HepG2 (cell line): Measurements from ENCODE around the gene EXPH5. TPM values are rescaled to one million over a fixed set of nuclear protein-coding genes. Genes with fewer than 3 reads are reported as not detected.

ENCODE experiments used
- ARNTL ChIP-seq: sonication (generic); formaldehyde crosslinking; IDR thresholded peaks from 2 replicates; pipeline ENCODE4 v1.4.0; 2020; ENCODE audit warnings: mild to moderate bottlenecking, missing genetic modification reagents
- CCAR2 ChIP-seq: fragments of 200-400 bp; formaldehyde crosslinking; optimal IDR thresholded peaks from 2 replicates; pipeline ENCODE3; 2018; ENCODE audit warnings: low read depth, mild to moderate bottlenecking, low read length, moderate library complexity
- HIVEP1 ChIP-seq: sonication (generic); formaldehyde crosslinking; IDR thresholded peaks from 2 replicates; pipeline ENCODE4 v1.4.0; 2020; ENCODE audit warnings: mild to moderate bottlenecking, missing genetic modification reagents
- KDM4B ChIP-seq: sonication (generic); formaldehyde crosslinking; IDR thresholded peaks from 2 replicates; pipeline ENCODE4 v1.4.0; 2020; ENCODE audit warnings: missing genetic modification reagents
- KMT2B ChIP-seq: IDR thresholded peaks from 2 replicates; pipeline ENCODE4 v1.6.1; 2016; ENCODE audit warnings: missing genetic modification reagents, missing compliant biosample characterization
- MED13 ChIP-seq: sonication (generic); formaldehyde crosslinking; IDR thresholded peaks from 2 replicates; pipeline ENCODE4 v1.5.0; 2020; ENCODE audit warnings: missing genetic modification reagents
- NR3C1 ChIP-seq: sonication (generic); formaldehyde crosslinking; IDR thresholded peaks from 2 replicates; pipeline ENCODE4 v1.4.0; 2020; ENCODE audit warnings: missing genetic modification reagents
- PBX2 ChIP-seq: IDR thresholded peaks from 2 replicates; pipeline ENCODE4 v1.6.1; 2016; ENCODE audit warnings: control low read depth
- SSRP1 ChIP-seq: IDR thresholded peaks from 2 replicates; pipeline ENCODE4 v1.6.1; 2016; ENCODE audit warnings: control low read depth
- TBL1XR1 ChIP-seq: fragments of 150-350 bp; IDR thresholded peaks from 2 replicates; pipeline ENCODE4 v1.6.1; 2014; ENCODE audit warnings: borderline replicate concordance, low read length; ENCODE audit not compliant: partially characterized antibody
- ZFP1 ChIP-seq: IDR thresholded peaks from 2 replicates; pipeline ENCODE4 v1.6.1; 2016
- ZMYM2 ChIP-seq: sonication (generic); formaldehyde crosslinking; IDR thresholded peaks from 2 replicates; pipeline ENCODE4 v1.8.0; 2022; ENCODE audit warnings: mild to moderate bottlenecking, missing genetic modification reagents
- ZNF234 ChIP-seq: sonication (generic); formaldehyde crosslinking; conservative IDR thresholded peaks from 2 replicates; pipeline ENCODE4 v1.5.1; 2020; ENCODE audit warnings: mild to moderate bottlenecking, missing genetic modification reagents
- ZNF318 ChIP-seq: sonication (generic); formaldehyde crosslinking; IDR thresholded peaks from 2 replicates; pipeline ENCODE4 v1.4.0; 2020; ENCODE audit warnings: mild to moderate bottlenecking, missing genetic modification reagents
- ZNF615 ChIP-seq: sonication (generic); formaldehyde crosslinking; IDR thresholded peaks from 2 replicates; pipeline ENCODE4 v1.5.0; 2020; ENCODE audit warnings: mild to moderate bottlenecking, missing genetic modification reagents, borderline replicate concordance
- ZZZ3 ChIP-seq: sonication (generic); formaldehyde crosslinking; IDR thresholded peaks from 2 replicates; pipeline ENCODE4 v1.4.0; 2020; ENCODE audit warnings: missing genetic modification reagents, mild to moderate bottlenecking, borderline replicate concordance
- polyA plus RNA-seq, 8 experiments: library from polyadenylated mRNA; depleted of rRNA in 3 of 8; stranded (reverse) in 7 of 8; unstranded in 1 of 8; fragments of >200 nt; fragmentation: Illumina TruSeq in 4 of 8; extraction: Trizol in 4 of 8; gene quantifications; 2 replicates each; pipeline versions ENCODE4 v1.2.1 to v1.2.3, GENCODE V29; 2011 to 2016; ENCODE audit warnings: low read depth in 4 of 8, missing spikeins in 1 of 8, mixed read lengths in 1 of 8; ENCODE audit not compliant: insufficient read depth in 1 of 8
- total RNA-seq, 5 experiments: library from RNA; depleted of rRNA; stranded (reverse); fragments of >200 nt; fragmentation: Illumina TruSeq; extraction: Trizol; gene quantifications; 2 replicates each; pipeline ENCODE4 v1.2.3, GENCODE V29; 2016; ENCODE audit warnings: low read depth in 1 of 5
- TF ChIP-seq, protein P1 (sequence below): sonication (generic); formaldehyde crosslinking; IDR thresholded peaks from 2 replicates; pipeline ENCODE4 v1.9.0; 2021; ENCODE audit warnings: missing genetic modification reagents, borderline replicate concordance
- TF ChIP-seq, protein P2 (sequence below): sonication (generic); formaldehyde crosslinking; IDR thresholded peaks from 2 replicates; pipeline ENCODE4 v1.5.1; 2020; ENCODE audit warnings: missing genetic modification reagents, mild to moderate bottlenecking, borderline replicate concordance

EXPH5 gene
- total and polyA plus RNA-seq, 2 of the 13 experiments (the other 11 are each of a cell fraction or from before 2014, with no cell fraction given) = under 0.01 to 0.02 TPM

GRCh38 chr11:108497317-108498045 is 96.1 kb downstream of the EXPH5 start (continued):
- no peak for TF ChIP-seq ZNF234 (CRISPR knock-in tag)
- TF ChIP-seq SSRP1 (CRISPR knock-in tag) = no peak
- TF ChIP-seq HIVEP1 (CRISPR knock-in tag) = no peak
- peak; percentile 87 for TF ChIP-seq KMT2B (CRISPR knock-in tag)
- TF ChIP-seq ARNTL = no peak
- TF ChIP-seq CCAR2 = no peak
- TF ChIP-seq ZZZ3 = no peak
- TF ChIP-seq ZFP1 (CRISPR knock-in tag) = no peak; the same call in 1 of the 2 replicates
- peak; percentile 14 for TF ChIP-seq TBL1XR1
- peak; percentile 25; the same call in 1 of the 2 replicates for TF ChIP-seq MED13 (CRISPR knock-in tag)
- TF ChIP-seq, protein P1, sequence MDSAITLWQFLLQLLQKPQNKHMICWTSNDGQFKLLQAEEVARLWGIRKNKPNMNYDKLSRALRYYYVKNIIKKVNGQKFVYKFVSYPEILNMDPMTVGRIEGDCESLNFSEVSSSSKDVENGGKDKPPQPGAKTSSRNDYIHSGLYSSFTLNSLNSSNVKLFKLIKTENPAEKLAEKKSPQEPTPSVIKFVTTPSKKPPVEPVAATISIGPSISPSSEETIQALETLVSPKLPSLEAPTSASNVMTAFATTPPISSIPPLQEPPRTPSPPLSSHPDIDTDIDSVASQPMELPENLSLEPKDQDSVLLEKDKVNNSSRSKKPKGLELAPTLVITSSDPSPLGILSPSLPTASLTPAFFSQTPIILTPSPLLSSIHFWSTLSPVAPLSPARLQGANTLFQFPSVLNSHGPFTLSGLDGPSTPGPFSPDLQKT = no peak
- TF ChIP-seq, protein P2, sequence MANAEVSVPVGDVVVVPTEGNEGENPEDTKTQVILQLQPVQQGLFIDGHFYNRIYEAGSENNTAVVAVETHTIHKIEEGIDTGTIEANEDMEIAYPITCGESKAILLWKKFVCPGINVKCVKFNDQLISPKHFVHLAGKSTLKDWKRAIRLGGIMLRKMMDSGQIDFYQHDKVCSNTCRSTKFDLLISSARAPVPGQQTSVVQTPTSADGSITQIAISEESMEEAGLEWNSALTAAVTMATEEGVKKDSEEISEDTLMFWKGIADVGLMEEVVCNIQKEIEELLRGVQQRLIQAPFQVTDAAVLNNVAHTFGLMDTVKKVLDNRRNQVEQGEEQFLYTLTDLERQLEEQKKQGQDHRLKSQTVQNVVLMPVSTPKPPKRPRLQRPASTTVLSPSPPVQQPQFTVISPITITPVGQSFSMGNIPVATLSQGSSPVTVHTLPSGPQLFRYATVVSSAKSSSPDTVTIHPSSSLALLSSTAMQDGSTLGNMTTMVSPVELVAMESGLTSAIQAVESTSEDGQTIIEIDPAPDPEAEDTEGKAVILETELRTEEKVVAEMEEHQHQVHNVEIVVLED (CRISPR knock-in tag) = 0 out of 2 replicates have a peak, but pooled peaks have one; percentile 32
- peak; percentile 75; the same call in 1 of the 2 replicates for TF ChIP-seq ZMYM2 (CRISPR knock-in tag)
- no peak for TF ChIP-seq PBX2 (CRISPR knock-in tag)
- no peak for TF ChIP-seq NR3C1 (CRISPR knock-in tag)
- TF ChIP-seq KDM4B (CRISPR knock-in tag) = no peak
- no peak for TF ChIP-seq ZNF615
- TF ChIP-seq ZNF318 (CRISPR knock-in tag) = no peak
